SK-N-SH treated with all-trans-retinoic acid at 6 μM for 48 hours (cell line): ENCODE results near the gene ARHGAP8.

Experiments used
- ESRRG ChIP-seq: fragments of 250-450 bp; sonication (Bioruptor Pico); IDR thresholded peaks from 2 replicates; pipeline ENCODE4 v1.6.1; 2021; ENCODE audit warnings: mild to moderate bottlenecking
- GLIS3 ChIP-seq: fragments of 250-450 bp; sonication (Bioruptor Pico); IDR thresholded peaks from 2 replicates; pipeline ENCODE4 v1.5.0; 2020; ENCODE audit warnings: mild to moderate bottlenecking, moderate library complexity
- OSR1 ChIP-seq: fragments of 250-450 bp; sonication (Bioruptor Pico); IDR thresholded peaks from 2 replicates; pipeline ENCODE4 v1.8.0; 2022; ENCODE audit warnings: moderate library complexity, mild to moderate bottlenecking, inconsistent platforms
- RARB ChIP-seq: fragments of 250-450 bp; sonication (Bioruptor Pico); IDR thresholded peaks from 2 replicates; pipeline ENCODE4 v1.8.0; 2021; ENCODE audit warnings: mild to moderate bottlenecking, moderate library complexity
- SNAI2 ChIP-seq: fragments of 250-450 bp; sonication (Bioruptor Pico); IDR thresholded peaks from 2 replicates; pipeline ENCODE4 v1.5.0; 2020; ENCODE audit warnings: mild to moderate bottlenecking, moderate library complexity
- TOX ChIP-seq: fragments of 250-450 bp; sonication (Bioruptor Pico); IDR thresholded peaks from 2 replicates; pipeline ENCODE4 v1.8.0; 2021; ENCODE audit warnings: mild to moderate bottlenecking, moderate library complexity, borderline replicate concordance
- ZNF8 ChIP-seq: fragments of 450-650 bp; formaldehyde crosslinking; IDR thresholded peaks from 2 replicates; pipeline ENCODE4 v1.5.0; 2020; ENCODE audit warnings: mild to moderate bottlenecking, moderate library complexity
- TF ChIP-seq, protein P1 (sequence below): fragments of 250-450 bp; sonication (Bioruptor Pico); IDR thresholded peaks from 2 replicates; pipeline ENCODE4 v1.8.0; 2020; ENCODE audit warnings: mild to moderate bottlenecking, moderate library complexity, borderline replicate concordance
- TF ChIP-seq, protein P2 (sequence below): fragments of 250-450 bp; sonication (Bioruptor Pico); IDR thresholded peaks from 2 replicates; pipeline ENCODE4 v1.5.1; 2021; ENCODE audit warnings: mild to moderate bottlenecking, moderate library complexity

DNA sequence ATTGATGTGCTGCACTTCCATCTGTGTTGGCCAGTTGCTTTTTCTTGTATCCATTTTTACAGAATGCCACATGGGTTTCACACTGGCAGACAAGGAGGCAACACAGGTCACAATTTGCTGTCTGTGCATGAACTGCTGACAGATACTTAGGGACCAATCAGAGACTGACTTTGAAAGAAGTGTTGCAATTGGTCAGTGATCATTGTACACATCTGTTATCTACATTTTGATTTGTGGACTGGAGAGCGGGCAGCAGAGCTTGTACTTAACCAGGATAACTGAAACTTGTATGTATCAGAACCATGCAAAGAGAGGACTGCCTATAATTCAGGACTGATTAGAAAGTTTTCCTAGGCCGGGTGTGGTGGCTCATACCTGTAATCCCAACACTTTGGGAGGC is 28.6 kb upstream of the ARHGAP8 start:
- TF ChIP-seq, protein P1, sequence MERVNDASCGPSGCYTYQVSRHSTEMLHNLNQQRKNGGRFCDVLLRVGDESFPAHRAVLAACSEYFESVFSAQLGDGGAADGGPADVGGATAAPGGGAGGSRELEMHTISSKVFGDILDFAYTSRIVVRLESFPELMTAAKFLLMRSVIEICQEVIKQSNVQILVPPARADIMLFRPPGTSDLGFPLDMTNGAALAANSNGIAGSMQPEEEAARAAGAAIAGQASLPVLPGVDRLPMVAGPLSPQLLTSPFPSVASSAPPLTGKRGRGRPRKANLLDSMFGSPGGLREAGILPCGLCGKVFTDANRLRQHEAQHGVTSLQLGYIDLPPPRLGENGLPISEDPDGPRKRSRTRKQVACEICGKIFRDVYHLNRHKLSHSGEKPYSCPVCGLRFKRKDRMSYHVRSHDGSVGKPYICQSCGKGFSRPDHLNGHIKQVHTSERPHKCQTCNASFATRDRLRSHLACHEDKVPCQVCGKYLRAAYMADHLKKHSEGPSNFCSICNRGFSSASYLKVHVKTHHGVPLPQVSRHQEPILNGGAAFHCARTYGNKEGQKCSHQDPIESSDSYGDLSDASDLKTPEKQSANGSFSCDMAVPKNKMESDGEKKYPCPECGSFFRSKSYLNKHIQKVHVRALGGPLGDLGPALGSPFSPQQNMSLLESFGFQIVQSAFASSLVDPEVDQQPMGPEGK (CRISPR knock-in tag), result no peak
- TF ChIP-seq GLIS3 (no peak), ESRRG (no peak), ZNF8 (CRISPR knock-in tag) (no peak), OSR1 (CRISPR knock-in tag) (no peak), SNAI2 (no peak), TOX (CRISPR knock-in tag) (no peak), RARB (CRISPR knock-in tag) (no peak)
- TF ChIP-seq, protein P2, sequence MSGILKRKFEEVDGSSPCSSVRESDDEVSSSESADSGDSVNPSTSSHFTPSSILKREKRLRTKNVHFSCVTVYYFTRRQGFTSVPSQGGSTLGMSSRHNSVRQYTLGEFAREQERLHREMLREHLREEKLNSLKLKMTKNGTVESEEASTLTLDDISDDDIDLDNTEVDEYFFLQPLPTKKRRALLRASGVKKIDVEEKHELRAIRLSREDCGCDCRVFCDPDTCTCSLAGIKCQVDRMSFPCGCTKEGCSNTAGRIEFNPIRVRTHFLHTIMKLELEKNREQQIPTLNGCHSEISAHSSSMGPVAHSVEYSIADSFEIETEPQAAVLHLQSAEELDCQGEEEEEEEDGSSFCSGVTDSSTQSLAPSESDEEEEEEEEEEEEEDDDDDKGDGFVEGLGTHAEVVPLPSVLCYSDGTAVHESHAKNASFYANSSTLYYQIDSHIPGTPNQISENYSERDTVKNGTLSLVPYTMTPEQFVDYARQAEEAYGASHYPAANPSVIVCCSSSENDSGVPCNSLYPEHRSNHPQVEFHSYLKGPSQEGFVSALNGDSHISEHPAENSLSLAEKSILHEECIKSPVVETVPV, result no peak
